Epithelial cell of proximal tubule (primary cell): ENCODE data around the gene SLC23A3. TPM values are rescaled to one million over a fixed set of nuclear protein-coding genes. Genes with fewer than 3 reads are reported as not detected.

Source experiments
- DNase-seq: peaks from one replicate; pipeline ENCODE4 v3.0.0-alpha.2; 2011; ENCODE audit warnings: low read depth
- H3K4me3 ChIP-seq: 2 replicates; pipeline ENCODE4 v1.5.1; 2011; ENCODE audit warnings: low read depth, mild to moderate bottlenecking, low read length
- total RNA-seq: library from RNA; depleted of rRNA; stranded (reverse); fragments of >200 nt; gene quantifications from 2 replicates; pipeline ENCODE4 v1.2.3, GENCODE V29; 2015
- TF ChIP-seq, protein P1 (sequence below): conservative IDR thresholded peaks from 2 replicates; pipeline ENCODE4 v1.5.1; 2012; ENCODE audit warnings: low read depth, mild to moderate bottlenecking, low read length

Gene SLC23A3
- total RNA-seq, 1 donor from 2014 or later: 0.06 TPM

DNA sequence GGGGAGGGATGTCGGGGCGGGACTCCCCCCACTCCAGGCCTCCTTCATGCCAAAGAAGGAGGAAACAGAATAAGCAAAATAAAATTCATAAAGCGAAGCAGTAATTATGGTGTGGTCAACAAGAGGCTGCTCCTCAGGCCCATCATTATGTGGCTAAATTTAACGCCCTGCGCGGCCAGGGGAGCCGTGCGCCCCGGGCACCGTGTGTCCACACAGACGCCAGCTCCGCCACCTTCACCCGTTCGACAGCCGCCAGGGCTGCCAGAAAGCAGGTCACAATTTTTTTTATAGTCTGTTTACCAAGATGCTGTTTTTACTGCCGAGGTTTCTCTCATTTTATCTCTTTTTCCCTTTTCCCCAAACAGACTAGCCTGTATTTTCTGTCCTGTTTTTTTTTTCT lies 40.2 kb downstream of the SLC23A3 start:
- TF ChIP-seq, protein P1, sequence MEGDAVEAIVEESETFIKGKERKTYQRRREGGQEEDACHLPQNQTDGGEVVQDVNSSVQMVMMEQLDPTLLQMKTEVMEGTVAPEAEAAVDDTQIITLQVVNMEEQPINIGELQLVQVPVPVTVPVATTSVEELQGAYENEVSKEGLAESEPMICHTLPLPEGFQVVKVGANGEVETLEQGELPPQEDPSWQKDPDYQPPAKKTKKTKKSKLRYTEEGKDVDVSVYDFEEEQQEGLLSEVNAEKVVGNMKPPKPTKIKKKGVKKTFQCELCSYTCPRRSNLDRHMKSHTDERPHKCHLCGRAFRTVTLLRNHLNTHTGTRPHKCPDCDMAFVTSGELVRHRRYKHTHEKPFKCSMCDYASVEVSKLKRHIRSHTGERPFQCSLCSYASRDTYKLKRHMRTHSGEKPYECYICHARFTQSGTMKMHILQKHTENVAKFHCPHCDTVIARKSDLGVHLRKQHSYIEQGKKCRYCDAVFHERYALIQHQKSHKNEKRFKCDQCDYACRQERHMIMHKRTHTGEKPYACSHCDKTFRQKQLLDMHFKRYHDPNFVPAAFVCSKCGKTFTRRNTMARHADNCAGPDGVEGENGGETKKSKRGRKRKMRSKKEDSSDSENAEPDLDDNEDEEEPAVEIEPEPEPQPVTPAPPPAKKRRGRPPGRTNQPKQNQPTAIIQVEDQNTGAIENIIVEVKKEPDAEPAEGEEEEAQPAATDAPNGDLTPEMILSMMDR: no peak
- no peak overlapping the region for H3K4me3 ChIP-seq
- no peak for DNase-seq

- TF ChIP-seq, protein P1: no peak
- no peak overlapping the region for H3K4me3 ChIP-seq
- DNase-seq: no peak
These were observed 41.4 kb downstream of the SLC23A3 start for GRCh38 chr2:219128396-219128795.

GRCh38 chr2:219127037-219127635 lies 42.7 kb downstream of the SLC23A3 start:
- DNase-seq: no peak
- TF ChIP-seq, protein P1: no peak
- H3K4me3 ChIP-seq: no peak overlapping the region

DNA sequence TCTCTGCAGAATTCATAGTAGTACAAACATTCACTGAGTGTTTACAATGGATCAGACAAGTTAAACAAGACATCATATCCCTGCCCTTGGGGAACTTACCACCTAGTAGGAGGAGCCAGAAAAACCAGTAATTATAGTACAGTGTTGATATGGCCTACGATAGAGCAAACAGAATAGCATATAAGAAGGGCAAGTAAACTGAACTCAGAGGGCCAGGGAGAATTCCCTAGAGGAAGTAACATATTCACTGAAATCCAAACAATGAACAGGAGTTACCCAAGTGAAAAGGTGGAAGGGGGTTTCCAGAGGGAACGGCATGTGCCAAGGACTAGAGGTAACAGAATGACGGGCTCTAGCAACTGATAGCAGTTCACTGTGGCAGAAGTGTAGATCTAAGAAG lies 43.3 kb downstream of the SLC23A3 start:
- peak; percentile 77 for DNase-seq
- TF ChIP-seq, protein P1: no peak
- H3K4me3 ChIP-seq: no peak overlapping the region

- no peak overlapping the region for H3K4me3 ChIP-seq
- TF ChIP-seq, protein P1: no peak
- no peak for DNase-seq
These were observed 44.0 kb downstream of the SLC23A3 start for GRCh38 chr2:219125886-219126270.

- DNase-seq: peak; percentile 94
- H3K4me3 ChIP-seq: peak overlapping the region; percentile 21
- TF ChIP-seq, protein P1: no peak
These were observed 44.5 kb downstream of the SLC23A3 start for GRCh38 chr2:219125225-219125885.
